GM13976 (cell line): ENCODE results near the gene BEND3.

Experiments
- DNase-seq: peaks from one replicate; pipeline ENCODE4 v3.0.0; 2012; ENCODE audit warnings: low spot score
- in situ Hi-C: fragments of 300-500 bp; cut with MboI; formaldehyde crosslinking; loops from one replicate; pipeline ENCODE4 v1.12.0; 2022; ENCODE audit warnings: low sequenced_read_pairs, mixed read lengths, inconsistent platforms; ENCODE audit not compliant: unreplicated experiment
- TF ChIP-seq, protein P1 (sequence below): IDR thresholded peaks from 2 replicates; pipeline ENCODE4 v1.5.1; 2012; ENCODE audit warnings: borderline replicate concordance, mild to moderate bottlenecking; ENCODE audit not compliant: insufficient read depth; ENCODE audit errors: extremely low read depth, missing control alignments, control extremely low read depth

BEND3 gene

DNA sequence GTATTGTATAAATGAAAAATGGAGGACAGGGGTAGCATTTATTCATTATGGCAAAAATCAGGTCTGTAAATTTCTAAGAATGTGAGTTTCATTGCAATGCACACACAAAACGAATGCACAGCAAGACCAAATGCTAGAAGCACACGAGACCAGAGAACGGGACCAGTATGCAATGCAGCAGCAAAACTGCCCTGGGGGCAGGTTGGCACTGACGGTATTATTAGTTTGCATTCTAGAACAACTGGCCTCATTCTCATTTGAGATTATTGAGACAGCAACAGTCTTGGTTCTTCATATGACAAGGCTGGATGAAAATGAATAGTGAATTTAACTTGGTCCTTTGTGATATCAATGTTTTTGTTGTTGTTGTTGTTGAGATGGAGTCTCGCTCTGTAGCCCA lies 96.3 kb downstream of the BEND3 start:
- in situ Hi-C loops: no loop called here
- TF ChIP-seq, protein P1, sequence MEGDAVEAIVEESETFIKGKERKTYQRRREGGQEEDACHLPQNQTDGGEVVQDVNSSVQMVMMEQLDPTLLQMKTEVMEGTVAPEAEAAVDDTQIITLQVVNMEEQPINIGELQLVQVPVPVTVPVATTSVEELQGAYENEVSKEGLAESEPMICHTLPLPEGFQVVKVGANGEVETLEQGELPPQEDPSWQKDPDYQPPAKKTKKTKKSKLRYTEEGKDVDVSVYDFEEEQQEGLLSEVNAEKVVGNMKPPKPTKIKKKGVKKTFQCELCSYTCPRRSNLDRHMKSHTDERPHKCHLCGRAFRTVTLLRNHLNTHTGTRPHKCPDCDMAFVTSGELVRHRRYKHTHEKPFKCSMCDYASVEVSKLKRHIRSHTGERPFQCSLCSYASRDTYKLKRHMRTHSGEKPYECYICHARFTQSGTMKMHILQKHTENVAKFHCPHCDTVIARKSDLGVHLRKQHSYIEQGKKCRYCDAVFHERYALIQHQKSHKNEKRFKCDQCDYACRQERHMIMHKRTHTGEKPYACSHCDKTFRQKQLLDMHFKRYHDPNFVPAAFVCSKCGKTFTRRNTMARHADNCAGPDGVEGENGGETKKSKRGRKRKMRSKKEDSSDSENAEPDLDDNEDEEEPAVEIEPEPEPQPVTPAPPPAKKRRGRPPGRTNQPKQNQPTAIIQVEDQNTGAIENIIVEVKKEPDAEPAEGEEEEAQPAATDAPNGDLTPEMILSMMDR: no peak
- no peak for DNase-seq
